ENCODE data around the gene KLHL5. TPM values are rescaled to one million over a fixed set of nuclear protein-coding genes. Genes with fewer than 3 reads are reported as not detected.

Gene KLHL5
- total RNA-seq, 2 donors from 2014 or later = 5.9 to 14.5 TPM

DNA sequence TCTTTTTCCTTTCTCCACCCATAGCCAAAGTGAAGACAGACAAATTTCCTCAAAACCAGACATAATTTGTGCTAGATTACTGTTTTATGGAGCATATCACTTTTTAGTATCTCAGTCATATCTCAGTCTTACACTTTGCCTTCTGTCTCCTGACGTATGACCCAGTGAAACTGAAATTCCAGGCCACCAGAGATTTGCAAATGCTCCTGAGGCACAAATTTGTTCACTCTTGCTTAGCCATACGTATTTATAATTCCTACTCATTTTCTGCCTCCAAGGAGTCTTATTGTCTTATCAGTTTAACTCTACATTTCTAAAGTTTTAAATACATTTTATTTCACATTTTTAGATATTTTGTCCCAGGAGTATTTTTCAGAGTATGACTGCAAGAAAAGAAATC, 39.8 kb upstream of the KLHL5 start:
- H3K4me1 ChIP-seq = no peaks in the 10 kb centered on the region
- WGBS, 2 donors = 67 to 83% methylated on average over 2 of the region's 2 CpGs
- no peaks in the 10 kb centered on the region for H3K27me3 ChIP-seq
- intact Hi-C loops (cut with DNase I) = no loop called here
- TF ChIP-seq POLR2A (IDR thresholded peaks at IDR 0.05) (no peak), CTCF (IDR thresholded peaks at IDR 0.05) (no peak)
- H3K9me3 ChIP-seq = no peaks in the 10 kb centered on the region
- no peak for DNase-seq
- no peak for ATAC-seq
- H3K4me3 ChIP-seq = no peak overlapping the region
- no peaks in the 10 kb centered on the region for H3K36me3 ChIP-seq (replicated peaks in 1 of 2; ENCODE audit: insufficient read depth in 1 of 2, low read depth in 2 of 2)
- H3K27ac ChIP-seq = no peak overlapping the region

GRCh38 chr4:39023059-39023458, 39.0 kb upstream of the KLHL5 start:
- H3K9me3 ChIP-seq = no peaks in the 10 kb centered on the region
- WGBS, 2 donors = 89 to 92% methylated on average over 1 of the region's 1 CpG
- TF ChIP-seq POLR2A (IDR thresholded peaks at IDR 0.05) = no peak
- no peak for TF ChIP-seq CTCF (IDR thresholded peaks at IDR 0.05)
- no peak for DNase-seq
- no peak overlapping the region for H3K4me3 ChIP-seq
- intact Hi-C loops (cut with DNase I) = no loop called here
- H3K27ac ChIP-seq = no peak overlapping the region
- no peaks in the 10 kb centered on the region for H3K36me3 ChIP-seq (replicated peaks in 1 of 2; ENCODE audit: insufficient read depth in 1 of 2, low read depth in 2 of 2)
- H3K4me1 ChIP-seq = no peaks in the 10 kb centered on the region
- H3K27me3 ChIP-seq = no peaks in the 10 kb centered on the region
- no peak for ATAC-seq

- no peak for TF ChIP-seq POLR2A (IDR thresholded peaks at IDR 0.05)
- intact Hi-C loops (cut with DNase I) = no loop called here
- no peak overlapping the region for H3K27ac ChIP-seq
Measured at GRCh38 chr4:39024311-39024865, 37.6 kb upstream of the KLHL5 start.

DNA sequence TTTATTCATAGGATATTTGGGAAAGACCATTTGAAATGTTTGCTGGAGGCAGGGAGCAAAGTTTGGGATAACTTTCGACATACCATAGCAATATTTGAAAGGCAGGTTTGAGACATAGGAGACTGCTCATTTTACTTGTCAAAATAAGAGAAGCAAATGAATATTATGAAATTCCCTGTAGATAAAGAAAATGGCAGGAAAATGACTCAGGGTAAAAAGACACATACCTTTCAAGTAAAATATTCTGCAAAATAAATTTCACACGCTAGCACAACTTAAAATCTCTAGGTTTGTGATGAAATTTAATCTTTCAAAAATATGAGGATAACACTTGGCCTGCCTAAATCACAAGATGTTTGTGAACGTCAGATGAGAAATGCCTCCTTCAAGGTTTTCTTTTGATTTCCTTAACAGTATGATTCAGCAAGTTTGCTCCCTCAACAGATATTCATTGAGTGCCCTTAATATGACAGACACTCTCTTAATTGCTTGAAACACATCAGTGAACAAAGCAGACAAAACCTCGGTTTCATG, 36.4 kb upstream of the KLHL5 start:
- 67 to 78% methylated on average over 4 of the region's 4 CpGs for WGBS, 2 donors
- ATAC-seq (no peak), DNase-seq (no peak)
- intact Hi-C loops (cut with DNase I) = no loop called here
- TF ChIP-seq CTCF (IDR thresholded peaks at IDR 0.05) = no peak
- no peak for TF ChIP-seq POLR2A (IDR thresholded peaks at IDR 0.05)
- Histone ChIP-seq H3K9me3 (no peaks in the 10 kb centered on the region), H3K27me3 (no peaks in the 10 kb centered on the region), H3K36me3 (replicated peaks in 1 of 2; ENCODE audit: insufficient read depth in 1 of 2, low read depth in 2 of 2) (no peaks in the 10 kb centered on the region), H3K27ac (no peak overlapping the region), H3K4me3 (no peak overlapping the region), H3K4me1 (no peaks in the 10 kb centered on the region)

More at GRCh38 chr4:39024311-39024865, 37.6 kb upstream of the KLHL5 start:
- Histone ChIP-seq H3K4me3 (no peak overlapping the region), H3K4me1 (no peaks in the 10 kb centered on the region), H3K36me3 (replicated peaks in 1 of 2; ENCODE audit: insufficient read depth in 1 of 2, low read depth in 2 of 2) (no peaks in the 10 kb centered on the region), H3K9me3 (no peaks in the 10 kb centered on the region), H3K27me3 (no peaks in the 10 kb centered on the region)
- no peak for DNase-seq
- 84 to 90% methylated on average over 3 of the region's 3 CpGs for WGBS, 2 donors
- no peak for ATAC-seq

DNA sequence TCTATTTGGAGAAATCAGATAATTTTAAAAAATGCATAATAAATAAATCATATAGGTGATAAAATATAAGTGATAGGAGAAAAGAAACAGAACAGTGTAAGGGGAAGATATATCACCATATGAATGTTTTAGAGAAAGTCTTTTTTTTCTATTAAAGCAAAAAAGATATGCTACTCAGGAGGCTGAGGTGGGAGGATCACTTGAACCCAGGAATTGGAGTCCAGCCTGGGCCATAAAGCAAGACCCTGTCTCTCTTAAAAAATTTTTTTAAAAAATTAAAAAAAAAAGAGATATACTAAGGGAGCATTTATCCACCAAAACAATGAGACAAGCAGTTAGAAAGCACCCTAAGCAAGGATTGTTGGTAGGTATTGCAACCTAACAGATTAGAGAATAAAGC, 35.9 kb upstream of the KLHL5 start:
- Histone ChIP-seq H3K4me1 (no peaks in the 10 kb centered on the region), H3K27me3 (no peaks in the 10 kb centered on the region), H3K4me3 (no peak overlapping the region), H3K36me3 (replicated peaks in 1 of 2; ENCODE audit: insufficient read depth in 1 of 2, low read depth in 2 of 2) (no peaks in the 10 kb centered on the region), H3K9me3 (no peaks in the 10 kb centered on the region), H3K27ac (no peak overlapping the region)
- no peak for ATAC-seq
- intact Hi-C loops (cut with DNase I) = no loop called here
- TF ChIP-seq POLR2A (IDR thresholded peaks at IDR 0.05) (no peak), CTCF (IDR thresholded peaks at IDR 0.05) (no peak)
- DNase-seq = no peak

Data from body of pancreas (tissue), 4 donors.